ENCODE data around the gene ENDOU. TPM values are rescaled to one million over a fixed set of nuclear protein-coding genes. Genes with fewer than 3 reads are reported as not detected.
"Not testable (repeated sequence)": the region's sequence is repeated elsewhere in the genome, so short reads cannot be mapped to it uniquely, and the experiment has no call there.

The ENDOU gene
- total RNA-seq, 1 donor from 2014 or later = not detected

DNA sequence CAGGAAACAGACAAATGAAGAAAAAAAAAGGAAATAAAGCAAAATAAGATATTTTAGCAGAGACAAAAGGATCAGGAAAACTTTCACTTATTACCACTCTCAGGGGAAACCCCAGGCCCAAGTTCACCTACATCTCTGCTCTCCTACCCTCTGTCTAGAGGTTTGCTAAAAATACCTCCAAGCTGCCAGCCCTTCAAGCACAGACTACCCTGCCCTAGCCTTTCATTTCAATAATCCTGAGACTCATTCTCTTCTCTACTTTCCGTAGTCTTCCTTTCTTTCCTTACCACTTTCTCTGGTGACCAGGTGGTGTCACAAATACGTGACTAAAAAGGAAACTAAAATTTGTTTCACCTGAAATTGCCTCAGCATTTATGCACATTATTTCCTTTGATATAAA lies 53.2 kb downstream of the ENDOU start:
- TF ChIP-seq CTCF (conservative IDR thresholded peaks at IDR 0.05) = no peak
- H3K27ac Mint-ChIP-seq (ENCODE audit: unreplicated experiment) = no peak overlapping the region
- DNase-seq (ENCODE audit: low read depth, low spot score) = no peak
- H3K4me3 Mint-ChIP-seq = no peak overlapping the region
- H3K27me3 Mint-ChIP-seq (ENCODE audit: low read depth) = no peaks in the 10 kb centered on the region
- peaks cover 4% of the 10 kb centered on the region for H3K9me3 Mint-ChIP-seq
- no peaks in the 10 kb centered on the region for H3K4me1 Mint-ChIP-seq
- peaks cover 43% of the 10 kb centered on the region for H3K36me3 Mint-ChIP-seq (ENCODE audit: low read depth)

DNA sequence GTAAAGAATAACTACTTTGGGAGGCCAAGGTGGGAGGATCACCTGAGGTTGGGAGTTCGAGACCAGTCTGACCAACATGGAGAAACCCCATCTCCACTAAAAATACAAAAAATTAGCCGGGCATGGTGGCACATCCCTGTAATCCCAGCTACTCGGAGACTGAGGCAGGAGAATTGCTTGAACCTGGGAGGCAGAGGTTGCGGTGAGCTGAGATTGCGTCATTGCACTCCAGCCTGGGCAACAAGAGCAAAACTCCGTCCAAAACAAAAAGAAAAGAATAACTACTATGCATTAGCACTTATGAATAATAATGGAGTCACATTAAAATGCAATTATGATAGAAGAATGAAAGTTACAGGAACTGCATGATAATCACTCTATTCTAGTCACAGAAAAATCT lies 57.4 kb downstream of the ENDOU start:
- not testable (repeated sequence) for H3K27me3 Mint-ChIP-seq (ENCODE audit: low read depth)

More for the DNA sequence above, 57.4 kb downstream of the ENDOU start:
- peaks cover 22% of the 10 kb centered on the region for H3K36me3 Mint-ChIP-seq (ENCODE audit: low read depth)
- not testable (repeated sequence) for H3K9me3 Mint-ChIP-seq; H3K4me3 Mint-ChIP-seq; DNase-seq (ENCODE audit: low read depth, low spot score); H3K4me1 Mint-ChIP-seq; H3K27ac Mint-ChIP-seq (ENCODE audit: unreplicated experiment)

Other genes with a start within 250 kb of the ENDOU start
- gene RPAP3, start 19.5 kb downstream of the ENDOU start, total RNA-seq = 45.2 and 49.4 TPM in 2 replicates
- gene RAPGEF3, start 33.4 kb upstream of the ENDOU start, total RNA-seq = 0.89 and 1.4 TPM in 2 replicates
- 11.6 and 13.0 TPM in 2 replicates for gene SLC48A1, start 47.7 kb upstream of the ENDOU start, total RNA-seq
- gene HDAC7, start 94.4 kb upstream of the ENDOU start, total RNA-seq = 76.0 and 76.6 TPM in 2 replicates
- not detected in 2 replicates for gene VDR, start 179.5 kb upstream of the ENDOU start, total RNA-seq
- gene TMEM106C, start 238.1 kb upstream of the ENDOU start, total RNA-seq = 147 and 159 TPM in 2 replicates